Measurements from ENCODE around the gene TTLL9. TPM values are rescaled to one million over a fixed set of nuclear protein-coding genes. Genes with fewer than 3 reads are reported as not detected.

The TTLL9 gene
- total RNA-seq, 4 donors from 2014 or later, result 0.40 to 1.5 (median 1.2) TPM

DNA sequence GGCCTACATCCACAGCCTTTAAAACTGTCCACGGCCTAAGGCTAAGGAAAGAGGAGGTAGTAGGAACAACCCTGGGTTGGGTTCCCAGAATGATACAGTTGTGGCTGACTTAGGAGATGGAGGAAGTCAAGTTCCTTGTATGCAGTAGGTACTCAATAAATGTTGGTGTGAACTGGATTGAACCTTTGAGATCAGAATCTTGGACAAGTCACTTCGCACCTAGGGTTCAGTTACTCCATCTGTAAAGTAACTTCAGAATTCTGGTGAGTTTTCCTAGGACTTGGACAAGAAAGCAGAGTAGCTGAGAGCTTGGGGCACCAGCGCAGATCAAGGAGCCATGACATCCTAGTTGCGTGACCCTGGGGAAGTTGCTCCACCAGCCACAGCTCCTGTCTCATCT lies 106.6 kb downstream of the TTLL9 start:
- DNase-seq, result no peak

DNA sequence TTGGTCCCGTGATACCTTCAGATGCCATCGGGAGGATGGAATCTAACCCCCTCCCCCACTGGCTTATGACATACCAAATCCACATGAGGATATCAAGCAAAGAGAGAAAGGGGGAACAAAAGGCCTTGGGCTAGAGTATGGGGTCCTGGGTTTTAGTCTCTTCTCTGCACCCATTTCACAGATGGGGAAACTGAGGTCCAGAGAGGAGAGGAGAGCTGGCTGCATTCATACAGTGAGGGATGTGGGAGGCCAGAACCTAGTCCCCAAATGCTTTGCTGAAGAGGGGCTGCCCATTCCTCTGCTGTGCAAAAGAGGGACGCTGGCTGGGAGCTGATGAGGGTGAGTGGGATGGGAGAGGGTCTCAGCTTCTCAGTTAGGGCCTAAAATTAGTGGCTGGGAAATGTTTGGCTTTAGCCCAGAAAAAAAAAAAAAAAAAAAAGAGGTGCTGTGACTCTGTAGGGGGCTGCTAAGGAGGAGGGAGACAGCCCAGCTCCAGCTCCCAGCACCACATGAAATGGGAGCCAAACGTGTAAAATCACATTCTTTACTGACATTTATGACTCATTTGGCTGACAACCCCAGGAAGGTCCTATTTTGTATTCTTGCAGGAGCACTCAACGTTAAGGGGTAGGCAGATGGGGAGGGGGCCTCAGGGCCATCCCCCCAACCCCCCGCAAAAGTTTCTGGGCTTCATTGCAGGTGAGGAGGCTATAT lies 109.4 kb downstream of the TTLL9 start:
- Histone ChIP-seq H3K36me3 (no peaks in the 10 kb centered on the region), H3K4me3 (replicated peaks in 1 of 3) (no peak overlapping the region), H3K27ac (no peak overlapping the region), H3K27me3 (no peaks in the 10 kb centered on the region), H3K9me3 (no peaks in the 10 kb centered on the region), H3K4me1 (no peaks in the 10 kb centered on the region)
- intact Hi-C loops (cut with DNase I), result no loop called here
- WGBS, 2 donors, result 66 to 76% methylated on average over 6 of the region's 6 CpGs
- no peak for DNase-seq
- TF ChIP-seq CTCF (IDR thresholded peaks at IDR 0.05) (no peak), POLR2A (IDR thresholded peaks at IDR 0.05) (no peak)

More for the DNA sequence above, 106.6 kb downstream of the TTLL9 start:
- H3K4me3 ChIP-seq (replicated peaks in 1 of 3), result no peak overlapping the region
- WGBS, 2 donors, result 88% methylated on average over 4 of the region's 4 CpGs
- H3K4me1 ChIP-seq, result no peaks in the 10 kb centered on the region
- no peaks in the 10 kb centered on the region for H3K9me3 ChIP-seq
- no peak overlapping the region for H3K27ac ChIP-seq
- H3K36me3 ChIP-seq, result no peaks in the 10 kb centered on the region
- intact Hi-C loops (cut with DNase I), result no loop called here
- no peak for TF ChIP-seq CTCF (IDR thresholded peaks at IDR 0.05)
- TF ChIP-seq POLR2A (IDR thresholded peaks at IDR 0.05), result no peak
- no peaks in the 10 kb centered on the region for H3K27me3 ChIP-seq

DNA sequence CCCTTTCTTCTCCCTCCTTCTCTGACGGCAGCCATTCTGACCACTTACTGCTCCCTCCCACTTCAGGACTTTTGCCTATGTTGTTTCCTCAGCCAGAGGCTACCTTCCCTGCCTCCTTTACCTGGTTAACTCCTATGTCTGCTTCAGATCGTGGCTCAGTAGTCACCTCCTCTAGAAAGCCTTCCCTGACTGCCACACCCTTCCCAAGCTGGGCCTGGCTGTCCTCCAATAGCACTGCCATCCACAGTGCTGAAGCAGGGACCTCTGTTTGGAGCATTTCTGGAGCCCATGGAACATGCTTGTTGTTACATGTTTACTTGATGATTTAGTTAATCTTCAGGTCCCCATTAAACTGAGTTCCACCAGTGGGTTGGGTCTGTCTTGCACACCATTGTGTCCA lies 111.3 kb downstream of the TTLL9 start:
- Histone ChIP-seq H3K4me1 (no peaks in the 10 kb centered on the region), H3K27me3 (no peaks in the 10 kb centered on the region), H3K4me3 (replicated peaks in 1 of 3) (no peak overlapping the region), H3K27ac (no peak overlapping the region), H3K36me3 (no peaks in the 10 kb centered on the region), H3K9me3 (no peaks in the 10 kb centered on the region)
- WGBS, 2 donors, result 76 to 79% methylated on average over 2 of the region's 2 CpGs
- TF ChIP-seq POLR2A (IDR thresholded peaks at IDR 0.05) (no peak), CTCF (IDR thresholded peaks at IDR 0.05) (no peak)
- no peak for DNase-seq
- intact Hi-C loops (cut with DNase I), result no loop called here

- Histone ChIP-seq H3K4me1 (no peaks in the 10 kb centered on the region), H3K27ac (no peak overlapping the region), H3K27me3 (no peaks in the 10 kb centered on the region), H3K9me3 (no peaks in the 10 kb centered on the region), H3K4me3 (replicated peaks in 1 of 3) (no peak overlapping the region), H3K36me3 (no peaks in the 10 kb centered on the region)
- TF ChIP-seq CTCF (IDR thresholded peaks at IDR 0.05) (no peak), POLR2A (IDR thresholded peaks at IDR 0.05) (no peak)
- intact Hi-C loops (cut with DNase I), result no loop called here
- no peak for DNase-seq
- WGBS, 2 donors, result 31% methylated on average over 6 of the region's 6 CpGs
Measured at GRCh38 chr20:31984981-31985471, 114.6 kb downstream of the TTLL9 start.

DNA sequence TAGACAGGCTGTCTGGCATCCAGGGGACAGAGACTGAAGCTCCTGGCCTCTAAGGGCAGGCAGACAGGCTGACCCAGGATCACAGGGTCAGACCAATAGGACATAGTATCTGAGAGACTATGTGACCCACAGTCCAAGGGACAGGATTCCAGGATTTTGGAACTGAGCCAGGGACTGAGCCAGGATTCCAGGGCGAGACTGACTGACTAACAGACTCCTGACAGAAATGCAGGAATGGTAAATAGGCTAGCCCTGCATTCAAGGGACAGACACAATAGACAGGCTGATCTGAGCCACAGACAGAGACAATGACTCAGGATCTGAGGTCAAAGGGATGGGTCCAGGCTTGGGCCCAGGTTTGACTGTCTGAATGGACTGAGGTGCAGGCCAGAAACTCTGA lies 117.3 kb downstream of the TTLL9 start:
- Histone ChIP-seq H3K27ac (no peak overlapping the region), H3K4me3 (replicated peaks in 1 of 3) (no peak overlapping the region), H3K9me3 (no peaks in the 10 kb centered on the region), H3K27me3 (no peaks in the 10 kb centered on the region), H3K36me3 (no peaks in the 10 kb centered on the region), H3K4me1 (no peaks in the 10 kb centered on the region)
- no peak for DNase-seq
- WGBS, 2 donors, result 33 to 75% methylated on average over 1 of the region's 1 CpG
- TF ChIP-seq POLR2A (IDR thresholded peaks at IDR 0.05) (no peak), CTCF (IDR thresholded peaks at IDR 0.05) (no peak)
- intact Hi-C loops (cut with DNase I), result no loop called here

All from thyroid gland (tissue), 4 donors.